ENCODE data around the gene NAPEPLD.

NAPEPLD gene

GRCh38 chr7:103143868-103144267, 5.0 kb downstream of the NAPEPLD start:
- DNase-seq (ENCODE audit: low read depth) = no peak

GRCh38 chr7:103142494-103142893, 6.4 kb downstream of the NAPEPLD start:
- DNase-seq (ENCODE audit: low read depth) = no peak

- DNase-seq (ENCODE audit: low read depth) = no peak
Measured at GRCh38 chr7:103141753-103142404, 7.0 kb downstream of the NAPEPLD start.

GRCh38 chr7:103140685-103141084, 8.2 kb downstream of the NAPEPLD start:
- DNase-seq (ENCODE audit: low read depth) = no peak

GRCh38 chr7:103140061-103140460, 8.8 kb downstream of the NAPEPLD start:
- DNase-seq (ENCODE audit: low read depth) = no peak

DNA sequence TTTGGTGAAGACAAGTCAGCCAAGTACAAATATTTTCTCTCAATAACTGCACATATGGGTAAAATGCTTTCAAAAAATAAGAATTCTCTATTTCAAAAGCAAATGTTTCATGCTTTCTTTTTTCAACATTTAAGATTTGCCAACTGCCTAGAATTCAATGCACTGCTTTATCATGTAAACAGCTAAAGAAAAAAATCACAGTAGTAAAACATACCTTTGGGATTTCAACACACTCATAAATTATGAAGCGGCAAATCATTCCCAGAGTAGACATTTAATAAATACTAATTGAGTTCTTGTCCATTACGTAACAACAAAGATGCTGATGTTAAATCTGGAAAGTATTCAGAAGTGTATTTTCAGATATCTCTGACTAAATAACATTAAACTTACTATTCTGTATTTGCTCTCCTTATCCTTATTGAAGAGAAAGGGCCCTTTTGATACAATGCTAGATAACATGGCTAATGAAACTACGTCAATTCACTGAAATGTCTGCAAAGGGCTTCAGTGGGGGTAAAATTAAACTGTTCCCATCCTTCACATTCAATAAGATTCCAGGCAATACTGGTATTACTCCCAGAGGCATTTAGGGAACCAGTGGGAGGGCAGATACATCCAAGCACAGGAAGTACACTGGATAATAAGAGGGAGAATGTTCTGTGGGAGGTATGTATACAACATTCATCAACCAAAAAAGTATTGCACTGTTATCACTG, 13.9 kb downstream of the NAPEPLD start:
- no peak for DNase-seq (ENCODE audit: low read depth)

DNA sequence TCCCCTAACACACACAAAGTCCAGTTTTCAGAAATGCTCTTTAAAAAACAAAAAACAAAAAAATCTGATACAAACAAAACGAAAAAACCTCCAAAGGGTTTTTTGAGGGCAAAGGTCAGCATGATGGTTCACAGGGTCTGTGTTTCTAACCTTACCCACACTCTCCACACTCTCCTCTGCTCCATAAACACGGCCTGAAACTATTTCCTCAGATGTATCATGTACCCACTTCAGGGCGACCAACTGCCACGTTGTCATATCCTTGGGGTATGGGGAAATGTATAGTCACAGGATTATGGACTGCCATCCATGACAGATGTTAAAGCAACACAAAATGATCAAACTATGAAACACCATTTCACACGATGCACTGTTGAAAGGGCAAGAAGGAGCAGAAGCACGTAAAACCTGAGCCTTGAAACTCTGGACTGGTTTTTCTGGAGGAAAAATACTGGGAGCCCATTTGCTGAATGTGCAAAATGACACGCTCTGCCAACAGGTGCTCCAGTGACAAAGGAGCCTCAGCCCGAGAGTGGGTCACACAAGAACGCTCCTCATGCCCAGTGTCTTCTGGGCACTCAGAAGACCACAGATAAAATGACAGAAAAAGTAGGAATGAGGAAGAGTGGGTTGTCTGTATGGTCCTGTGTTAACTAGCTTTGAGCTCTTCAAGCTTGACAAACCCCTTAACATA, 15.8 kb downstream of the NAPEPLD start:
- no peak for DNase-seq (ENCODE audit: low read depth)

- no peak for DNase-seq (ENCODE audit: low read depth)
Measured at GRCh38 chr7:103130901-103131624, 17.8 kb downstream of the NAPEPLD start.

DNA sequence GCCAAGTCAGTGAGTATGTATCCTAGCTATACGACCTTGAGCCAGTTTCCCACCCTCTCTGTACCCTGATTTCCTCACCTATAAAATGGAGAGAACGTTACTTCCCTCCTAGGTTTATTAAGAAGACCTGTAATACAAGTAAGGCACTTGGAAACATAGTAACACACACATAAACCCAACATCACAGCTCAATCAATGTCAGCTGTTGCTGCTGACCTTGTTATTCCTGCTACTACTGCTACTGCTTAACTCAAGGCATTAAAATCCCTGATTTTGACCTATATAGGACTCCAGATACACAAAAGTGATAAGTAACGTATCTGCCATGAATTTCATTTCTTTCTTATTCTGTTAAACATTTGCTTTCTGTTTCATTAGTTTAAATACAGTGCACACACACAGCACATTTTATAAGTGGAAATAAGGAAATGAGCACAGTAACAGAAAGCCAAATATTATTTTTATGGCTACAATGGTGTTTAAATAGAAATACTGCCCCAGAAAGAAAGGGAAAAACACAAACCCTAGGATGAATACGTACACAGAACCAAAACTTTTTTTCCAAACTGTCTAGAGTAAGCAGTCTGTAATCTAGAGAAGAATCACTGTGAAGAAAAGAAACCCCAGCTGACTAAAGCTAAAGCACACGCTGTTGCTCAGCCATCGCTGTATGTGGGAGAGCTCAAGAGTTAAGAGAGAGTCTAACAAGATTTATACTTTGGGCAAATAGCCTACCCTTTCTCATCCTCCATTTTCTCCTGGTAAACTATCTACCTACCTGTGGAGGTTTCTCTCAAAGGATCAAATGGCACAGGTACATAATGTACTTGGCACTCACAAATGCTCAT, 19.0 kb downstream of the NAPEPLD start:
- no peak for DNase-seq (ENCODE audit: low read depth)

DNA sequence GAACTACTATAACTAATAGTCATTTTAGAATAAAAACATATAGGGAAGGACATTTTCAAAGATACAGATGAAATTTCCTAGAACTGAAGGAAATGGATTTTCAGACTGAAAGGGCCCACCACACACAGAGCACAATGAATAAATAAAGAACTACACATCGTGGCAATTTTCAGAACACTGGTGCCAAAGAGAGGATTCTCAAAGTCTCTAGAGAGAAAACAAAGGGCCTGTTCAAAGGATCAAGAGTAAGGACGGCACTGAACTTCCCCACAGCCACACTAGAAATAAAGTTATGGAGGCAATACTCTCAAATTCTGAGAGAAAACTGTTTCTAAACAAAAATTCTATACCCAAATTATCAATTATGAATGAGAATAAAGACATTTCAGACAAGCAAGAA, 21.9 kb downstream of the NAPEPLD start:
- no peak for DNase-seq (ENCODE audit: low read depth)

GRCh38 chr7:103124429-103124979, 24.4 kb downstream of the NAPEPLD start:
- no peak for DNase-seq (ENCODE audit: low read depth)

- DNase-seq (ENCODE audit: low read depth) = no peak
Measured at GRCh38 chr7:103123529-103123928, 25.4 kb downstream of the NAPEPLD start.

- DNase-seq (ENCODE audit: low read depth) = no peak
Measured at GRCh38 chr7:103121641-103122040, 27.3 kb downstream of the NAPEPLD start.

GRCh38 chr7:103120362-103120761, 28.5 kb downstream of the NAPEPLD start:
- no peak for DNase-seq (ENCODE audit: low read depth)

- DNase-seq (ENCODE audit: low read depth) = no peak
Measured at GRCh38 chr7:103119791-103120291, 29.1 kb downstream of the NAPEPLD start.

- DNase-seq (ENCODE audit: low read depth) = no peak
Measured at GRCh38 chr7:103117465-103117864, 31.4 kb downstream of the NAPEPLD start.

DNA sequence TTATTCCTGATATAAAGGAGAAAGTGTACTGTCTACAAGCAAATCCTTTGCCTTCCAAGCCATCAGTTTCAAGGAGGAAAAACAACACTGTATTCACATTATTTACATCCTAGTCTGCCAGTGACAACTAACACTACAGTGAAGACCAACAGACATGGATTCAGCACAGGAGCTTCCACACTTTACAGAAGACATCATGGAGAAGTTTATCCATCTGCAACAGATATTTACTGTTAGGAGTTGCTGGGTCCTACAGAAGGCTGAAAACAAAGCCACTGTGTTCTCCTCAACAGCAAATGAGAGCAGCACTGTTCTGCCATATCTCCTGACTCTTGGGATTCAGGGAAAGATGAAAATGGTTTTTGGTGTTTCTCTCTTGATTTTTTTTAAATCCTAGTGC, 31.9 kb downstream of the NAPEPLD start:
- DNase-seq (ENCODE audit: low read depth) = no peak

GRCh38 chr7:103116511-103116910, 32.4 kb downstream of the NAPEPLD start:
- DNase-seq (ENCODE audit: low read depth) = no peak

DNA sequence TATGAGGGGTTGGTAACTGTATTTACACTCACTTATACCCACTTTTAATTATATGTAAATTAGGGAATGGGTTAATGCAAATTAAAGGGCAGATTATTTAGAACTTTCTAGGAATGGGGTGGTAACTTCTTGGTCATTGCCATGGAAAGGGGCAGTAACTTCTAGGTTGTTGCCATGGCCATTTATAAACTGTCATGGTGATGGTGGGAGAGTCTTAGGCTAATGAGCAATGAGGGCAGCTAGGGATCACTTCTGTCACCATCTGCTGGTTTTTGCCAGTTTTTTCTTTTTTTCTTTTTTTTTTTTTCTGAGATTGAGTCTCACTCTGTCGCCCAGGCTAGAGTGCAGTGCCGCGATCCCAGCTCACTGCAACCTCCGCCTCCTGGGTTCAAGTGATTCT, 33.1 kb downstream of the NAPEPLD start:
- DNase-seq (ENCODE audit: low read depth) = no peak

DNA sequence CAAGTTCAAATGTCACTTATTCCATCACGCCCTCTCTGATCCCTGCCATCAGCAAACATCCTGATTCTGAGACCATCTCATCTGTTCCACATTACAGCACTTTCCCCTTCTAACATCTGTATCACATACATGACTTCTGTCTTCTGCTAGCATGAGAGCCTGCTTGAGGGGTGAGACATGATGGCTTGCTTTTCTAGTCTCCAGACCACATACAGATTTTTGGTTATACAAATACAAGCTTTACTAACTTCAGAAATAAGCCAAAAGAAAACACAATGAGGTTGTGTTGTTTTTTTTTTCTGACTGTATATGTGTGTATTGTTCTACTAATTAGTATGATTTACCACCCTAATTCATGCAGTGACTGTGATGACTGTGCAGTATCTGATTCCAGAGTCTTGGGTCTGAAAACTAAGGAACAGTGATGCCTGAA, 34.3 kb downstream of the NAPEPLD start:
- no peak for DNase-seq (ENCODE audit: low read depth)

GRCh38 chr7:103113164-103113563, 35.7 kb downstream of the NAPEPLD start:
- DNase-seq (ENCODE audit: low read depth) = no peak
